Esophagus (tissue), 2 donors: ENCODE results near the gene ARF5. TPM values are rescaled to one million over a fixed set of nuclear protein-coding genes. Genes with fewer than 3 reads are reported as not detected.
"Not testable (repeated sequence)": the region's sequence is repeated elsewhere in the genome, so short reads cannot be mapped to it uniquely, and the experiment has no call there.

ENCODE experiments used
- H3K27ac ChIP-seq, 2 donors: one replicate each; pipeline ENCODE4 v1.5.1; 2013; ENCODE audit warnings: low read depth in 2 of 2, mild to moderate bottlenecking in 2 of 2, inconsistent platforms in 1 of 2, low read length in 1 of 2, moderate library complexity in 1 of 2
- H3K27me3 ChIP-seq, 2 donors: one replicate each; pipeline ENCODE4 v1.6.1; 2013; ENCODE audit warnings: low read length in 2 of 2, control low read depth in 1 of 2, mild to moderate bottlenecking in 1 of 2; ENCODE audit not compliant: insufficient read depth in 2 of 2, control insufficient read depth in 1 of 2
- H3K36me3 ChIP-seq, 2 donors: one replicate each; pipeline ENCODE4 v1.6.1; 2013; ENCODE audit warnings: low read length in 1 of 2; ENCODE audit not compliant: control insufficient read depth in 2 of 2, insufficient read depth in 2 of 2
- H3K4me1 ChIP-seq, 2 donors: one replicate each; pipeline ENCODE4 v1.6.1; 2013; ENCODE audit warnings: low read length in 1 of 2; ENCODE audit not compliant: control insufficient read depth in 2 of 2, insufficient read depth in 2 of 2
- H3K4me3 ChIP-seq, 2 donors: one replicate each; pipeline ENCODE4 v1.5.1; 2013; ENCODE audit warnings: low read length in 2 of 2, mild to moderate bottlenecking in 2 of 2, low read depth in 1 of 2, moderate library complexity in 1 of 2
- H3K9me3 ChIP-seq, 2 donors: one replicate each; pipeline ENCODE4 v1.6.1; 2013; ENCODE audit warnings: mild to moderate bottlenecking in 2 of 2, low read depth in 1 of 2, low read length in 1 of 2, moderate library complexity in 1 of 2; ENCODE audit not compliant: control insufficient read depth in 2 of 2, insufficient read depth in 1 of 2
- WGBS, 2 donors: extraction: QIAGEN DNeasy Blood & Tissue Kit; methylation state at CpG; one replicate each; pipeline ENCODE4 v1.1.7; 2013; 5-methylcytosine and 5-hydroxymethylcytosine counted together
- polyA plus RNA-seq, 2 donors: library from polyadenylated mRNA; stranded (reverse); fragments of 200-250 nt; gene quantifications; one replicate each; pipeline ENCODE4 v1.2.3, GENCODE V29; 2013
- donor health status: healthy with polysubstance abuse.
- donor health status: Bipolar disorder and iron deficiency.

The ARF5 gene
- 100 to 1,000 TPM; 230 to 235 TPM for polyA plus RNA-seq

DNA sequence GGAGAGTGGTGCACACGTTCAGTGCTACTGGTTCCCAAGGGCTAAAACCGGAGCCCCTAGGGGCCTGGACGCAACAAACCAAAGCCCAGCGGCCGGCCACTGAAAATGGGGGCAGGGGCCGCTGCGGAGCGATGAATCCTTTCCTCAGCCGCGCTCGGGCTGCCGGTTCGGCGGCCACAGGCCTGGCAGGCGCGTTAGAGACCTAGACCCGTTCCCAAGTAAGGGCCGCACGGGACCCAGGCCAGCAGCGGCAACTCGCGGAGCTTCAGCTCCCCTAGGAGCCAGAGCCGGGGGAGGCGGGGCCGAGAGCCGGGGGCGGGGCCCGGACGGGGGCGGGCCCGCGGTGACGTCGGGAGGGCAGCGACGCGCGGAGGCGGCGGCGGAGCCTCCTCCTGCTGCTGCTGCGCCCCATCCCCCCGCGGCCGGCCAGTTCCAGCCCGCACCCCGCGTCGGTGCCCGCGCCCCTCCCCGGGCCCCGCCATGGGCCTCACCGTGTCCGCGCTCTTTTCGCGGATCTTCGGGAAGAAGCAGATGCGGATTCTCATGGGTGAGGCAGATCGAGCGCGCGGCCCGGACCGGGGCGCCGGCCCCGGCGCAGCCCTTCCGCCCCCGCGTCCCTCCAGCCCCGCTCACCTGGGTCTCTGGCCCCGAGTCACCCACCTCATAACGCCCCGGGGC is at the start of gene ARF5:
Gene ARF5 (plus strand): TSS at position 393 of the 678 bp plus-strand sequence. CDS start 88 bp downstream, at position 481.
- H3K27ac ChIP-seq, result peak within 1 kb of the TSS; percentile 83 to 86
- no peaks in the 10 kb centered on the region for H3K27me3 ChIP-seq
- WGBS, 2 donors, result 1% methylated on average over 48 to 77 of the region's 77 CpGs
- H3K4me1 ChIP-seq, result peaks cover 13 to 18% of the 10 kb centered on the region in 2 donors
- H3K4me3 ChIP-seq, result peak within 1 kb of the TSS; percentile 82 to 91
- H3K36me3 ChIP-seq, result peaks cover 9 to 10% of the 10 kb centered on the region in 2 donors
- no peaks in the 10 kb centered on the region for H3K9me3 ChIP-seq

DNA sequence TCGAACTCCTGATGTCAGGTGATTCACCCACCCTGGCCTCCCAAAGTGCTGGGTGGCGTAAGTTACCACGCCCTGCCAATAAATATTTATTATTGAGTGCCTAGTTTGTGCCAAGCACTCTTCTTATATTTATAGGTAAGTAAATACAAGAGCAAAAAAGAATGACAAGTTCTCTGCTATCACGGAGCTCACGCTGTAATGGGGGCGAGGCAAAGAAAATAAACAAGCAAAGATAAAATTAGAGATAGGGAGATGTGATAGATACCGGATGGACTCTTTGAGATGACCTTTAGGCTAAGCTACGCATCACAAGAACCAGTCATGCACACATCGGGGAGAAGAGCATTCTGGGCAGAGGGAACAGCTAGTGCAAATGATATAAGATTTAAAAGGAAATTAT is 49.1 kb upstream of the ARF5 start:
- no peaks in the 10 kb centered on the region for H3K36me3 ChIP-seq
- 78 to 80% methylated on average over 9 of the region's 9 CpGs for WGBS, 2 donors
- H3K9me3 ChIP-seq, result no peaks in the 10 kb centered on the region
- H3K27ac ChIP-seq, result no peak overlapping the region
- H3K27me3 ChIP-seq, result no peaks in the 10 kb centered on the region
- peaks cover 0 to 3% of the 10 kb centered on the region in 2 donors for H3K4me1 ChIP-seq
- H3K4me3 ChIP-seq, result no peak overlapping the region

DNA sequence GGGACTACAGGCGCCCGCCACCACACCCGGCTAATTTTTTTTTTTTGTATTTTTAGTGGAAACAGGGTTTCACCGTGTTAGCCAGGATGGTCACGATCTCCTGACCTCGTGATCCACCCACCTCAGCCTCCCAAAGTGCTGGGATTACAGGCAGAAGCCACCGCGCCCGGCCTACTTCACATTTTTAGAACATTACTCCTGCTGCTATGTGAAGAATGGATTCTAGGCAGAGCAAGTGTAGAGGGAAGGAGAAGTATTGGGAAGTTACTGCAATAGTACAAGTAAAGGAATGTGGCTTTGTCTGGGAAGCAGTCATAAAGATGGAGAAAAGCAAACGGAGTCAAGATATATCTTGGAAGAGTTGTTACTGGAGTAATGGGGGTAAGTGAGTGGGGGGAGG is 47.8 kb upstream of the ARF5 start:
- not testable (repeated sequence) for H3K4me1 ChIP-seq, H3K9me3 ChIP-seq, H3K4me3 ChIP-seq, H3K27me3 ChIP-seq, H3K36me3 ChIP-seq, H3K27ac ChIP-seq
- 79 to 82% methylated on average over 8 of the region's 10 CpGs for WGBS, 2 donors

DNA sequence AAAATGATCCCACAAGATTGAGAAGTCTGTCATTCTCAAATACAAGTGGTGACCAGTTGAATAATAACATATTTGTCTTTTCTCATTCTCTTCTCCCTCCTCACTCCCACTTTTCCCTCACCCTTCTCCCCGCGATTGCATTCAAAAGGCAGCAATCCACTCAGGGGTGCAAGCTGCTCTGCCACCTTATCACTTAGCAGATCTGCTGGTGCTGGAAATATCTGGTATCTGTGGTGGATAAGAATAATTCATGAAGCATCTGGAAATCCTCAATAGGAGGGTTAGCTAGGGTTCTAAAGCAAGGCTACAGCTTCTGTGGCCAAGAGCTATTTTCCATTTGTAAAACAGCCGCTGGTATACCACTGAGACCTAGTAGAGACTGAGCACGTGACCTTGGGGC is 46.7 kb upstream of the ARF5 start:
- H3K27me3 ChIP-seq, result no peaks in the 10 kb centered on the region
- WGBS, 2 donors, result 84 to 86% methylated on average over 4 of the region's 4 CpGs
- H3K4me3 ChIP-seq, result no peak overlapping the region
- peaks cover 0 to 4% of the 10 kb centered on the region in 2 donors for H3K9me3 ChIP-seq
- peaks cover 0 to 2% of the 10 kb centered on the region in 2 donors for H3K4me1 ChIP-seq
- no peaks in the 10 kb centered on the region for H3K36me3 ChIP-seq
- H3K27ac ChIP-seq, result no peak overlapping the region

DNA sequence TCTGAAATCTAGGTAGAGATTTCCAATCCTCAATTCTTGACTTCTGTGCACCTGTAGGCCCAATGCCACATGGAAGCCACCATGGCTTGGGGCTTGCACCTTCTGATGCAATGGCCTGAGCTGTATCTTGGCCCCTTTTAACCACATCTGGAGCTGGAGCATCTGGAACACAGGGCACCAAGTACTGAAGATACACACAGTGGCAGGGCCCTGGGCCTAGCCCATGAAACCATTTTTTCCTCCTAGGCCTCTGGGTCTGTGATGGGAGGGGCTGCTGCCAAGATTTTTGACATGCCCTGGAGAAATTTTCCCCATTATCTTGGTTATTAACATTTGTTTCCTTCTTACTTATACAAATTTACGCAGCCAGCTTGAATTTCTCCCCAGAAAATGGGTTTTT is 41.9 kb upstream of the ARF5 start:
- WGBS, 2 donors, result 70 to 75% methylated on average over 1 of the region's 1 CpG
- no peak overlapping the region for H3K4me3 ChIP-seq
- H3K27me3 ChIP-seq, result no peaks in the 10 kb centered on the region
- no peak overlapping the region for H3K27ac ChIP-seq
- H3K36me3 ChIP-seq, result no peaks in the 10 kb centered on the region
- H3K9me3 ChIP-seq, result peaks cover 0 to 4% of the 10 kb centered on the region in 2 donors
- H3K4me1 ChIP-seq, result no peaks in the 10 kb centered on the region

DNA sequence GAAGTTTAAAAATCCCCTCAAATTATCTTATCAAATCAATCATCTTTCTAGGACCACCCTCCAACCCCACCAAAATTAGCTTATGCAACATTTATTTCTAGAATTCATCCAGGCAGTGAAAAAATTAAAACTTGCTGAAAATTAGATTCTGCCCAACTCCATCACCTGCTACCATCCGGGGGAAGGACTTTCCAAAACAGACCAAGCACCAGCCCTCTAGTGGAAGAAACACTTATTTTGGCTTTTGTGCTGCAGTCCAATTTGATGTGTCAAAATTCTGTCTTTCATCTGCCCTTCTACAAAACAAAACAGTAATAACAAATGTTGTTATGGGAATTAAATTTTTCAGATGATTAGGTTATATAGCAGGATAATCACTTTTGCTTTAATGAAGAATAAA is 38.0 kb upstream of the ARF5 start:
- Histone ChIP-seq H3K27me3 (no peaks in the 10 kb centered on the region), H3K9me3 (peaks cover 0 to 4% of the 10 kb centered on the region in 2 donors), H3K4me3 (no peak overlapping the region), H3K27ac (no peak overlapping the region), H3K36me3 (no peaks in the 10 kb centered on the region), H3K4me1 (no peaks in the 10 kb centered on the region)
- WGBS, 2 donors, result 50 to 58% methylated on average over 1 of the region's 1 CpG

DNA sequence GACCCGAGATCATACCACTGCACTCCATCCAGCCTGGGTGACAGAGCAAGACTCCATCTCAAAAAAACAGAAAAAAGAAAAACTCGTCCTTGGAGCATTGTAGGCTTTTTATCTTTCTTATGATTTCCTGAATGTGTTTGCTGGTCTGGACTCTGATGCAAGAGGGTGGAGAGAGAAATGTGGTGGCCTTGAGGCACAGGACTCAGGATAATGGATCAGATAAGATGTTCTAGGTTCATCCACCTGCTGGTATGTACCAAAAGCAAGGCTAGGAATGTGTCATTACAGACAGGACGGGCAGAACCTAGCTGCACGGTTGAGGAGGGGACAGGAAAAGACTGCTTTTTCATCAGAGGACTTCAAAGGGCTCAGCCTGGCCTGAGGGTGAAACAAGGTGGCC is 36.3 kb upstream of the ARF5 start:
- Histone ChIP-seq H3K9me3 (no peaks in the 10 kb centered on the region), H3K4me3 (no peak overlapping the region), H3K4me1 (no peaks in the 10 kb centered on the region), H3K27me3 (no peaks in the 10 kb centered on the region), H3K36me3 (no peaks in the 10 kb centered on the region), H3K27ac (no peak overlapping the region)
- 78 to 85% methylated on average over 4 of the region's 4 CpGs for WGBS, 2 donors

DNA sequence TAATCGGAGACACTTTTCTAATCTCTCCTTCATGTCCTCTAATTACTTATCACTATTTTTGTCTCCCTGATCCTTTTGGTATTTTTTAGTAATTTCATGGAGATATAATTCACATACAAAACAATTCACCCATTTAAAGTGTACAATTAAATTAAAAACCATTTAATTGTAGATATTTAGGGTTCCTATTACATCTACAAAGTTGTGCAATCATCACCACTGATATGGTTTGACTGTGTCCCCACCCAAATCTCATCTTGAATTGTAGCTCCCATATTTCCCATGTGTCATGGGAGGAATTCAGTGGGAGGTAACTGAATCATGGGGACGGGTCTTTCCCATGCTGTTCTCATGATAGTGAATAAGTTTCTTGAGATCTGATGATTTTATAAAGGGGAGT is 31.8 kb upstream of the ARF5 start:
- Histone ChIP-seq H3K9me3 (no peaks in the 10 kb centered on the region), H3K27me3 (no peaks in the 10 kb centered on the region), H3K4me3 (no peak overlapping the region), H3K27ac (no peak overlapping the region), H3K36me3 (no peaks in the 10 kb centered on the region), H3K4me1 (no peaks in the 10 kb centered on the region)
- 89 to 92% methylated on average over 2 of the region's 2 CpGs for WGBS, 2 donors

DNA sequence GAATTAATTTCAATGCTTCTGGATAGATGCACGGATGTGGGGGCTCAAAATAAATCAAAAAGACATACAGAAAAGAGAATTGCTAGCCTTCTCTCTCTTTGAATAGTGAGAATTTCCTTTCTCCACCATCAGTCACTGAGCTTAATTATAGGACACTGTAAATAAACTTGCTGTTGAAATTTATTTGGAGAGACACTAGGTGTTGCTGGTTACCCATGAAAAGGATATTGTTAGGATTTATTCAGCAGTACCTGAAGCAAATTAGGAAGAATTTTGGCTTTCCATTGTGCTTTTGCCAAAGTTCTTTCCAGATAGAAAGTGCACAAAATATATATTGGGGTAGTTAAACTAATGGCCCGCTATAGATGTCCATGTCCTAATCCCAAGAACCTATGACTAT is 30.4 kb upstream of the ARF5 start:
- H3K36me3 ChIP-seq, result no peaks in the 10 kb centered on the region
- H3K4me3 ChIP-seq, result no peak overlapping the region
- no peaks in the 10 kb centered on the region for H3K27me3 ChIP-seq
- no peak overlapping the region for H3K27ac ChIP-seq
- no peaks in the 10 kb centered on the region for H3K9me3 ChIP-seq
- whole genome bisulfite sequencing, 2 donors, result 69 to 77% methylated on average over 2 of the region's 2 CpGs
- no peaks in the 10 kb centered on the region for H3K4me1 ChIP-seq

DNA sequence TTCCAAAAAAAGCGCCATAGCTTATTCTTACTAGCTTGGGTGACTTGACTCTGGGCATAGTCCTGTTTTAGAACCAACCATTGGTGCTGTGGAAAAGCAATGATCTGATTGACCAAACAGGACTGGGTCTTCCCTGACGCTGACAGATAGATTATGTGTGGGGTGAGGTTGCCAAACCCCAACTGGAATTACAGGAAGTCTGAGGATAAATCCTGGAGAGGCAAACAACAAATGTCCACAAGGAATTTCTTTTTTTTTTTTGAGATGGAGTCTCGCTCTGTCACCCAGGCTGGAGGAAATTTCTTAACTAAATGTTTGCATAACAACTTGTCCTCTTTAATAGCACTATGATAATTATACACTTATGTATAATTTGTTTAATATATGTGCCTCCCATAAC is 22.0 kb upstream of the ARF5 start:
- 80 to 83% methylated on average over 3 of the region's 3 CpGs for WGBS, 2 donors
- Histone ChIP-seq H3K4me1 (no peaks in the 10 kb centered on the region), H3K9me3 (no peaks in the 10 kb centered on the region), H3K4me3 (no peak overlapping the region), H3K27me3 (no peaks in the 10 kb centered on the region), H3K27ac (no peak overlapping the region), H3K36me3 (no peaks in the 10 kb centered on the region)
